ENCODE results near the gene DBNL.

DNA sequence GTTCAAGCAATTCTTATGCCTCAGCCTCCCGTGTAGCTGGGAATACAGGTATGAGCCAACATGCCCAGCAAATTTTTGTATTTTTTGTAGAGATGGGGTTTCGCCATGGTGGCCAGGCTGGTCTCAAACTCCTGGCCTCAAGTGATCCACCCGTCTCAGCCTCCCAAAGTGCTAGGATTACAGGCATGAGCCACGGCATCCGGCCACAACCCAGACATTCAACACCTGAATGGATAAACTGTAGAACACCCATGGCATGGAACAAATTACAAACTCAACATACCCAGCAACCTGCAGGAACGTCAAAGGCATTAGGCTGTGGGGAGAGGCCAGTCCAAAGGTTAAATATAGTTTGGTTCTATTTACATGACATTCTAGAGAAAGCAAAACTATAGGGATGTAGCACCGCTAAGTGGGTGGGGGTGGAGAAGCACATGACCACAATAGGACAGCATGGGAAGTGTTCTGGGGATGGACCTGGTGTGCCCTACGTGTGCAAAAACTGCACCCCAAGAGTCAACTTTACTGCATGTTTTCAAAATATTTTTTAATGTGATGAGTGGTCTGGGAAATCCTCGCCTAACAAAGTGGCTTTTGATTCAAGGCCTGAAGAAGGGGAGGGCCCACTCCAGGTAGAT lies 27.3 kb downstream of the DBNL start:
- TF ChIP-seq, protein P1, sequence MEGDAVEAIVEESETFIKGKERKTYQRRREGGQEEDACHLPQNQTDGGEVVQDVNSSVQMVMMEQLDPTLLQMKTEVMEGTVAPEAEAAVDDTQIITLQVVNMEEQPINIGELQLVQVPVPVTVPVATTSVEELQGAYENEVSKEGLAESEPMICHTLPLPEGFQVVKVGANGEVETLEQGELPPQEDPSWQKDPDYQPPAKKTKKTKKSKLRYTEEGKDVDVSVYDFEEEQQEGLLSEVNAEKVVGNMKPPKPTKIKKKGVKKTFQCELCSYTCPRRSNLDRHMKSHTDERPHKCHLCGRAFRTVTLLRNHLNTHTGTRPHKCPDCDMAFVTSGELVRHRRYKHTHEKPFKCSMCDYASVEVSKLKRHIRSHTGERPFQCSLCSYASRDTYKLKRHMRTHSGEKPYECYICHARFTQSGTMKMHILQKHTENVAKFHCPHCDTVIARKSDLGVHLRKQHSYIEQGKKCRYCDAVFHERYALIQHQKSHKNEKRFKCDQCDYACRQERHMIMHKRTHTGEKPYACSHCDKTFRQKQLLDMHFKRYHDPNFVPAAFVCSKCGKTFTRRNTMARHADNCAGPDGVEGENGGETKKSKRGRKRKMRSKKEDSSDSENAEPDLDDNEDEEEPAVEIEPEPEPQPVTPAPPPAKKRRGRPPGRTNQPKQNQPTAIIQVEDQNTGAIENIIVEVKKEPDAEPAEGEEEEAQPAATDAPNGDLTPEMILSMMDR (IDR thresholded peaks at IDR 0.05; ENCODE audit: insufficient read depth, low read length, poor library complexity, severe bottlenecking) = no peak
- TF ChIP-seq EZH2phosphoT487 (conservative IDR thresholded peaks at IDR 0.05; ENCODE audit: low read length) = no peak

Measured in SU-DHL-6 (cell line).